ENCODE measurements around the gene AGFG1. TPM values are rescaled to one million over a fixed set of nuclear protein-coding genes. Genes with fewer than 3 reads are reported as not detected.

AGFG1 gene
- total RNA-seq, 4 donors from 2014 or later: 55.1 to 75.6 (median 61.5) TPM

DNA sequence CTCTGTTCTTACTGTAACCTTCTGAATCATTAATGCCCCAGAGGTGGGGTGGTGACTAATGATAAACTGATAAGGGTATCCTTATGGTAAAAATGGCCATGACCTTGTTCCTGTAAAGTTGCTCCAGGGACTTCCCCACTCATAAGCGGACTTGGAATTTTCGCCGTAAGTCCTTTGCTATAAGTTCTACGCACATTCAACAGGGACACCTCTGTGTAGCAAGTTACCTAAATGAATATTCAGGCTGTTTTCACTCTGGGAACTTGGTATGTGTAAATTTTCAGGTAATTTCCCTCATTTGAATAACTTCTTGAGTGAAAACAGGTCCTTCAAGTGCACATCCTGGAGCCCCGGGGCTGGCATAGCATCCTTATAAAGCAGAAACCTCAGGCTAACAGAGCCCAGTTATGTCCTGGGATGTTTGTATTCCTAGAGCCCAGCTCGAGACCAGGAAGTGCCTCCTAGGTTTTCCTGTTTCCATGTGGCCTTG lies 9.4 kb upstream of the AGFG1 start:
- Histone ChIP-seq H3K27ac (no peak overlapping the region), H3K9me3 (no peaks in the 10 kb centered on the region), H3K36me3 (no peaks in the 10 kb centered on the region), H3K4me1 (no peaks in the 10 kb centered on the region), H3K4me3 (no peak overlapping the region), H3K27me3 (no peaks in the 10 kb centered on the region)
- intact Hi-C loops (cut with DNase I; ENCODE audit: low total_unique reads): no loop called here
- no peak for DNase-seq
- ATAC-seq: no peak
- no peak for TF ChIP-seq POLR2A (IDR thresholded peaks at IDR 0.05)
- TF ChIP-seq, protein P1, sequence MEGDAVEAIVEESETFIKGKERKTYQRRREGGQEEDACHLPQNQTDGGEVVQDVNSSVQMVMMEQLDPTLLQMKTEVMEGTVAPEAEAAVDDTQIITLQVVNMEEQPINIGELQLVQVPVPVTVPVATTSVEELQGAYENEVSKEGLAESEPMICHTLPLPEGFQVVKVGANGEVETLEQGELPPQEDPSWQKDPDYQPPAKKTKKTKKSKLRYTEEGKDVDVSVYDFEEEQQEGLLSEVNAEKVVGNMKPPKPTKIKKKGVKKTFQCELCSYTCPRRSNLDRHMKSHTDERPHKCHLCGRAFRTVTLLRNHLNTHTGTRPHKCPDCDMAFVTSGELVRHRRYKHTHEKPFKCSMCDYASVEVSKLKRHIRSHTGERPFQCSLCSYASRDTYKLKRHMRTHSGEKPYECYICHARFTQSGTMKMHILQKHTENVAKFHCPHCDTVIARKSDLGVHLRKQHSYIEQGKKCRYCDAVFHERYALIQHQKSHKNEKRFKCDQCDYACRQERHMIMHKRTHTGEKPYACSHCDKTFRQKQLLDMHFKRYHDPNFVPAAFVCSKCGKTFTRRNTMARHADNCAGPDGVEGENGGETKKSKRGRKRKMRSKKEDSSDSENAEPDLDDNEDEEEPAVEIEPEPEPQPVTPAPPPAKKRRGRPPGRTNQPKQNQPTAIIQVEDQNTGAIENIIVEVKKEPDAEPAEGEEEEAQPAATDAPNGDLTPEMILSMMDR (IDR thresholded peaks at IDR 0.05 in 4 of 5, conservative IDR thresholded peaks at IDR 0.05 in 1 of 5): no peak
- in situ Hi-C loops (cut with MboI; ENCODE audit: low sequenced_read_pairs in 4 of 4): loop anchor here in 1 of 4 donors (25.0 kb wide), 1 partner anchor 300 kb away; no protein-coding TSS in a partner anchor

DNA sequence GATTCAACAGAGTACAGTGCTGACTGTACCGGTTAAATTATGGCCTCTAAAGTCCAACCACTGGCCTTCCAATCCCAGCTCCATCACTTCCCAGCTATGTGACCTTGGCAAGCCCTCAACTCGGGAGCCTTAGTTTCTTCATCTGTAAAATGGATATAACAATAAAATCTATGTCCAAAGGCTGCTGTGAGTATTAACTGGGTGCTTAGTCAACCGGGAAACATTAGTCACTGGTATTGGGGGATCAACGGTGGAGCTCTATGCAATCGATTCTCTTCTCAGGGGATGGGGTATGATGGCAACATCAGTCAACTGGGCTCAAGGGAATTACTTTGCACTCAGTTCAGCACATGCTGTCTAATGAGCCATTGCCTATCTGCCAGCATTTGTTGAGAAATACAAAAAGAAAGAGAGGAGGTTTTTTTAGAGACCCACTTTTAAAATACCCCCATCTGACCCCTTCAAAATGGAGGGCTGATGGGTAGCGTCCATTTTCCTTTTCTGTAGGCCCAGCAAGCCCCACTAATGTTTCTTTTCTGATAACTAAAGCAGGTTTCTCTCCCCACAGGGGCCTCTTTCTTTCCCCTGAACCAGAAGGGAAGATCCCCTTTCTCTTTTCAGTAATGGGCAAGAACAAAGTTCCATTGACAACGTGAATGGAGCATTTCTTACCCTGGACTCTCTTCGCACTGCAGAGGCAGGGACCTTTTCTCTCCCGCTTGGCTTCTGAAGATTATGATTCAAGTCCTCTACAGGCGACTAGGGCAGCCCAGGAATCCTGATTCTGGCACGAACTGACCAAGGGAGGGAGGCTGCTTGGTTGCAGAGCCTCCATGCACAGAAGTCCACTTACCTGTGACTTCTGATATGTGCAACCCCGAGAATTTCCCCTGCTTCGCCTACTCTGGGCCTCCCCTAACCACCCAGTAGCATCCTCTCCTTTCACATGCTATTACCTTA lies 8.7 kb upstream of the AGFG1 start:
- DNase-seq (no peak), ATAC-seq (no peak)
- Histone ChIP-seq H3K27ac (no peak overlapping the region), H3K4me1 (no peaks in the 10 kb centered on the region), H3K4me3 (no peak overlapping the region), H3K27me3 (no peaks in the 10 kb centered on the region), H3K36me3 (no peaks in the 10 kb centered on the region), H3K9me3 (no peaks in the 10 kb centered on the region)
- no peak for TF ChIP-seq POLR2A (IDR thresholded peaks at IDR 0.05)
- TF ChIP-seq, protein P1 (IDR thresholded peaks at IDR 0.05 in 4 of 5, conservative IDR thresholded peaks at IDR 0.05 in 1 of 5): no peak
- in situ Hi-C loops (cut with MboI; ENCODE audit: low sequenced_read_pairs in 4 of 4) (loop anchor here in 1 of 4 donors (25.0 kb wide), 1 partner anchor 299 kb away; no protein-coding TSS in a partner anchor), intact Hi-C loops (cut with DNase I; ENCODE audit: low total_unique reads) (no loop called here)

DNA sequence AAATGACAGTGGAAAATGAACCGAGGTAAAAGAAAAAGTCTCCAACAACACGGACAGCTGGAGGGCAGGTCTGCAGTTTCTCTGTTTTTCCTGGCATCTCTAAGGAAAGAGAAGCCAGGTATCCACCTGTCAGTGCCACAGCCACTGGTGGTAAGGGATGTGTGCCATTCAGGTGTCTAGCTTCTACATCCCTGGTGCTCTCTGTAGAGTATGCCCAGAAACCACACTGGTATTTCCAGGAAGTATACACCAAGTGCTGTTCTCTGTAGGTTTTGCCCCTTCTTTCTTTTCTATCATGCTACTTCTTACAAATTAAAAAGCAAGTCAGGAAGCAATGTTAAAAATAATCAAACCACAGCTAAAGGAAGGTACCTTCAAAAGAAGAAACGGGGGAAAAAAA lies 7.6 kb upstream of the AGFG1 start:
- TF ChIP-seq, protein P1 (IDR thresholded peaks at IDR 0.05 in 4 of 5, conservative IDR thresholded peaks at IDR 0.05 in 1 of 5): no peak
- TF ChIP-seq POLR2A (IDR thresholded peaks at IDR 0.05): no peak
- Histone ChIP-seq H3K4me1 (no peaks in the 10 kb centered on the region), H3K27ac (no peak overlapping the region), H3K27me3 (no peaks in the 10 kb centered on the region), H3K9me3 (no peaks in the 10 kb centered on the region), H3K4me3 (no peak overlapping the region), H3K36me3 (no peaks in the 10 kb centered on the region)
- ATAC-seq: no peak
- DNase-seq: no peak
- in situ Hi-C loops (cut with MboI; ENCODE audit: low sequenced_read_pairs in 4 of 4) (loop anchor here in 1 of 4 donors (25.0 kb wide), 1 partner anchor 298 kb away; no protein-coding TSS in a partner anchor), intact Hi-C loops (cut with DNase I; ENCODE audit: low total_unique reads) (no loop called here)

DNA sequence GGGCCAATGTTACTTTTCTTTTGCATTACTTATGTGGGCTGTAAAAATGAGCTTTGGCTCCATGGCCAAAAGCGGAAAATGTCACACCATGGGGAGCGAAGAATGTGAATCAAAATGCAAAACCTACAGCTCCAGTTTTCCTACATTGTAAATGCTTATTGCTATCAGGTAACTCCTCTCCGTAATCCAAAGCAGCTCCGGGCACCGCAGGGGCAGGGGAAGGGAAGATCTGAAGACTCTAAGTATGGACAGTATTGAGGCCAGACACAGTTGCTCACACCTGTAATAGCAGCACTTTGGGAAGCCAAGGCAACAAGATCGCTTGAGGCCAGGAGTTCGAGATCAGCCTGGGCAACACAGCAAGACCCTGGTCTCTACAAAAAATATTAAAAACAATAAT lies 7.1 kb upstream of the AGFG1 start:
- in situ Hi-C loops (cut with MboI; ENCODE audit: low sequenced_read_pairs in 4 of 4): loop anchor here in 1 of 4 donors (25.0 kb wide), 1 partner anchor 297 kb away; no protein-coding TSS in a partner anchor

More for the DNA sequence above, 7.1 kb upstream of the AGFG1 start:
- Histone ChIP-seq H3K4me1 (no peaks in the 10 kb centered on the region), H3K4me3 (no peak overlapping the region), H3K27me3 (no peaks in the 10 kb centered on the region), H3K36me3 (no peaks in the 10 kb centered on the region), H3K9me3 (no peaks in the 10 kb centered on the region), H3K27ac (no peak overlapping the region)
- TF ChIP-seq POLR2A (IDR thresholded peaks at IDR 0.05): no peak
- TF ChIP-seq, protein P1 (IDR thresholded peaks at IDR 0.05 in 4 of 5, conservative IDR thresholded peaks at IDR 0.05 in 1 of 5): no peak
- DNase-seq (no peak), ATAC-seq (no peak)
- intact Hi-C loops (cut with DNase I; ENCODE audit: low total_unique reads): no loop called here

Data from gastrocnemius medialis (tissue), 4 donors.